HFF-Myc (cell line): ENCODE measurements around the gene ELOVL6.

Experiments used
- DNase-seq: peaks from one replicate; pipeline ENCODE4 v3.0.0-alpha.2; 2011; ENCODE audit warnings: low read depth; ENCODE audit errors: extremely low read depth
- H3K4me3 ChIP-seq: replicated peaks from 2 replicates; pipeline ENCODE4 v1.5.1; 2011; ENCODE audit warnings: low read depth, mild to moderate bottlenecking, control low read depth, low read length
- CTCF ChIP-seq: IDR thresholded peaks from 2 replicates; pipeline ENCODE4 v1.5.1; 2012; ENCODE audit warnings: mild to moderate bottlenecking, low read depth, low read length, control low read depth; ENCODE audit errors: missing control alignments

ELOVL6 gene

DNA sequence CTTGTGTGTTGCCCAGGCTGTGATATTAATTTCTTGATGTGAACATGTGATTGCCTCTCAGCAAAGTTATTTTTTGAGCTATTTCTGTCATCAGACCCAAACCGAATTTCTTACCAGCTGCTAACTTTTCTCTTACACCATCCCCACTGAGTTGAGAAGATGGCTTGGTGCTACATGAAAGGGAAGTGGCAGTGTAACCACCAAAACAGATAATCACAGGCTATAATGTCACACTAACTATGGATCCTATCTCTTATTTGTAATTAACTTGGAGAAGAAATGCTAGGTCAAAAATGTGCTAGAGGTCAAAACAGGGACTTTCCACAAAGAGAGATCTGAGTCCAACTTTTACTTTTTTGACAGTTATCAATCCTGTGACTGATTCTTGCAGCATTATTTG lies 43.8 kb downstream of the ELOVL6 start:
- no peak overlapping the region for H3K4me3 ChIP-seq
- DNase-seq, result no peak
- TF ChIP-seq CTCF, result no peak

DNA sequence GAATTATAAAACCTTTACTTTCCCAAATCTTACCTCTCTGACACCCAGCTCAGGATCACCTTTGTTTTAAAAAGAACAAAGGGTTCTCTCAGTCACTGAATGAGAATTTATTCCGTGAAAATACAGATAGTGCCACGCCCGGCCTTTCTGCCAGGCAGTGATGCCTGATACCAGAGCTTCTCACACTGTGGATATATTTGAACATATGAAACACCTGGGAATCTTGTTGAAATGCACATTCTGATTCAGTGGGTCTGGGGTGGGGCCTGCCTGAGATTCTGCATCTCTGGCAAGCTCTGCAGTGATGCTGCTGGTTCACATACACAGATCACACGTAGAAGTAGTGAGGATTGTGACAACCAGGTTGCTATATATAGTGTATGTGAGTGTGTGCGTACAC lies 46.0 kb downstream of the ELOVL6 start:
- H3K4me3 ChIP-seq, result no peak overlapping the region
- DNase-seq, result no peak
- TF ChIP-seq CTCF, result no peak

GRCh38 chr4:110149089-110149488 lies 49.3 kb downstream of the ELOVL6 start:
- no peak for TF ChIP-seq CTCF
- H3K4me3 ChIP-seq, result no peak overlapping the region
- DNase-seq, result no peak

GRCh38 chr4:110142461-110142860 lies 56.0 kb downstream of the ELOVL6 start:
- TF ChIP-seq CTCF, result no peak
- no peak overlapping the region for H3K4me3 ChIP-seq
- DNase-seq, result no peak

GRCh38 chr4:110139815-110140214 lies 58.6 kb downstream of the ELOVL6 start:
- no peak for DNase-seq
- TF ChIP-seq CTCF, result no peak
- H3K4me3 ChIP-seq, result no peak overlapping the region

- no peak for TF ChIP-seq CTCF
- no peak overlapping the region for H3K4me3 ChIP-seq
- no peak for DNase-seq
Observed at GRCh38 chr4:110139111-110139510, 59.3 kb downstream of the ELOVL6 start.

DNA sequence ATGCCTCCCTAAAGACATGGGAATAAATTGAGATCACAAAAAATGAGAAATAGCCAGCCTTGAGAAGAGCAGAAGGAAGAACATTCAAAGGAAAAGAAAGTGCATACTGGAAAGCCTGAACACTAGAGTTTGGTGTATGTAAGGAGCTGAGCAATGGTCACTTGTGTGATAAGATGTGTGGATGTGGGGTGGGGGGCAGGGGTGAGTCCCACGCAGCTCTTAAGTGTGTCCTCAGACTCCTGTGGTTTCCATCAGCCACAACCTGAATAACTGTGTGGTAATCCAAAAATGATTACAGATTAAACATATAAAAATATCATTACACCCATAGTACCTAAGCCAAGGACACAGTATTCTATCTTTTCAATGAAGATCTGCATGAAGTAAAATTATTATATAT lies 59.9 kb downstream of the ELOVL6 start:
- H3K4me3 ChIP-seq, result no peak overlapping the region
- no peak for TF ChIP-seq CTCF
- DNase-seq, result no peak
